Measurements from ENCODE around the gene CHRNA4.

The CHRNA4 gene

DNA sequence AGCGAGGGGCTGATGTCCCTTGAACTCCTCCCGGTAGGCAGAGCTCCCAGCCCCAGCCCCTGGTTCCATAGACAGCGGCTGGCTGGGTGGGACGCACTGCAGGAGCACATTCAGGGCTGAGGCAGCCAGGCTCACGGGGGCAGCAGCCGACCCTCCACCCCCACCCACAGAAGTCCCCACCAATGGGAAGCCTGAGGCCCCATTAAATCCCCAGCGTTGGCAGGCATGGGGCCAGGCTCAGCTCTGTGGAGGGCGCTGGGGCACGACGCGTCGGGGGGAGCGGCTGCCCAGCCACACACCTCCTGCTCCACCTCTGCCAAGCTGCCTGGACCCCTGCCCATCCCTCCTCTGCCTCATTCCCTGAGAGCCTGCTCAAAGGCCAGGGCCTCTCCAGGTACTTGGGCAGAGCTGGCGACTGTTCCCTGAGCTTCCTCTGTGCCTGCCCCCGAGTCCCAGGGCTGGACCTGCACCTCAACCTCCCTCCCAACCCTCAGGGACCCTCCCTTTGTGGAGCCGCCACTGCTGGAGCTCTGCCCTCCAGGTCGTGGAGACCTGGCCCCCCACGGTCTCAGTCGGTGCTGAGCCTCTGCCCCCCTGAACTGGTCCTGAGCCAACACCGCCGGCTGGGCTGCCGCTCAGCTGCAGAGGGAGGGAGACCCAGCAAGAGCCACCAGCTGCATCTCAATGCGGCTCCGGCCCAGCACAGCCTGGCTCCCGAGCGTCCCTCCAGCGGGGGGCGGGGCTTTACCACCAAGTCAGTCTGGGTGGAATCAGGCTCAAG lies 9.1 kb downstream of the CHRNA4 start:
- no peak overlapping the region for H3K4me3 ChIP-seq (ENCODE audit: low read depth, low read length)
- no peak for DNase-seq (ENCODE audit: low read depth, low spot score)
- CTCF ChIA-PET, result no interaction called here
- POLR2A ChIA-PET, result no interaction called here
- TF ChIP-seq, protein P1, sequence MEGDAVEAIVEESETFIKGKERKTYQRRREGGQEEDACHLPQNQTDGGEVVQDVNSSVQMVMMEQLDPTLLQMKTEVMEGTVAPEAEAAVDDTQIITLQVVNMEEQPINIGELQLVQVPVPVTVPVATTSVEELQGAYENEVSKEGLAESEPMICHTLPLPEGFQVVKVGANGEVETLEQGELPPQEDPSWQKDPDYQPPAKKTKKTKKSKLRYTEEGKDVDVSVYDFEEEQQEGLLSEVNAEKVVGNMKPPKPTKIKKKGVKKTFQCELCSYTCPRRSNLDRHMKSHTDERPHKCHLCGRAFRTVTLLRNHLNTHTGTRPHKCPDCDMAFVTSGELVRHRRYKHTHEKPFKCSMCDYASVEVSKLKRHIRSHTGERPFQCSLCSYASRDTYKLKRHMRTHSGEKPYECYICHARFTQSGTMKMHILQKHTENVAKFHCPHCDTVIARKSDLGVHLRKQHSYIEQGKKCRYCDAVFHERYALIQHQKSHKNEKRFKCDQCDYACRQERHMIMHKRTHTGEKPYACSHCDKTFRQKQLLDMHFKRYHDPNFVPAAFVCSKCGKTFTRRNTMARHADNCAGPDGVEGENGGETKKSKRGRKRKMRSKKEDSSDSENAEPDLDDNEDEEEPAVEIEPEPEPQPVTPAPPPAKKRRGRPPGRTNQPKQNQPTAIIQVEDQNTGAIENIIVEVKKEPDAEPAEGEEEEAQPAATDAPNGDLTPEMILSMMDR (IDR thresholded peaks at IDR 0.05; ENCODE audit: insufficient read depth, low read length, missing control alignments), result no peak

DNA sequence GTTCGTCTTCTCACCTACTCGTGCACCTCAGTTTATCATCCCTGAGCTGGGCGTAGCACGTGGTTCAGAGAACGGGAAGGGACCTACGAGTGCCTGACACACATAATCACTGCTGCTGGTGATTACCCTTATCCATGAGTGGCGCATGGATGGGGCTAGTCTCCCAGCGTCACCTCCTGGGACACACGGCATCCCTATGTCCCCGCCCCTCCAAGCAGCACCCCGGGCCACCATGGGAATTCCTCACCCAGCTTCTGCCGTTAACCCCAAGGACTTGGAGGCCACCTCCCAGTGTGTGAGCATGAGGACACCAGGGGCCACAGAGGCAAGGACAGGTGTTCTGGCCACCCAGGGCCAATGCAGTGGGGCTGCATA lies 9.8 kb downstream of the CHRNA4 start:
- TF ChIP-seq, protein P1 (IDR thresholded peaks at IDR 0.05; ENCODE audit: insufficient read depth, low read length, missing control alignments), result no peak
- ChIA-PET POLR2A (no interaction called here), CTCF (no interaction called here)
- no peak for DNase-seq (ENCODE audit: low read depth, low spot score)
- no peak overlapping the region for H3K4me3 ChIP-seq (ENCODE audit: low read depth, low read length)

DNA sequence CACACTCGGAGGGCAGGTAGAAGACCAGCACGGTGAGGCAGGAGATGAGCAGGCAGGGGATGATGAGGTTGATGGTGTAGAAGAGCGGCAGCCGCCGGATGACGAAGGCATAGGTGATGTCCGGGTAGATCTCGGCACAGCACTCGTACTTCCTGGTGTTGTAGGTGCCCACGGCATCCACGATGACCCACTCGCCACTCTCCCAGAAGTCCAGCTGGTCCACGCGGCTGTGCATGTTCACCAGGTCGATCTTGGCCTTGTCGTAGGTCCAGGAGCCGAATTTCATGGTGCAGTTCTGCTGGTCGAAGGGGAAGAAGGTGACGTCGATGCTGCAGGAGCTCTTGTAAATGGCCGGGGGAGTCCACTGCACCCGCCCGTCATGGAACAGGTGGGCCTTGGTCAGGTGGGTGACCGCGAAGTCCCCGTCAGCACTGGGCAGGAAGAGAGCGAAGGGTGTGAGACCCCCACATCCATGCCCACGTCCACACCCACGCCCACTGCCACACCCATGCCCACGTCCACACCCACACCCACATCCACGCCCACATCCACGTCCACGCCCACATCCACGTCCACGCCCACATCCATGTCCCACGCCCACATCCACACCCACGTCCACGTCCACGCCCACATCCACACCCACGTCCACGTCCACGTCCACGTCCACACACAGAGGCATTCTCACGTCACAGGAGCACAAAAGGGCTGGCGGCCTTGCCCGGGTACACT lies 10.4 kb downstream of the CHRNA4 start:
- CTCF ChIA-PET, result no interaction called here

DNA sequence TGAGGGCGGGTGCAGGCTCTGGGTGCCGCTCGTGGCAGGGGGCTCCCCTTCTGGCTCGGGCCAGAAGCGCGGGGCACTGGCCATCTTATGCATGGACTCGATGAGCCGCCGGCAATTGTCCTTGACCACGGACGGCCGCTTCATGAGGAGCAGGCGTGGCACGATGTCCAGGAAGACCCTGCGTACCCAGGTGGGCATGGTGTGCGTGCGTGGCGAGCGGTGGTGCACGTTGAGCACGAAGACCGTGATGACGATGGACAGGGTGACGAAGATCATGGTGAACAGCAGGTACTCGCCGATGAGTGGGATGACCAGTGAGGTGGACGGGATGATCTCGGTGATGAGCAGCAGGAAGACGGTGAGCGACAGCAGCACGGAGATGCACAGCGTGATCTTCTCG lies 11.0 kb downstream of the CHRNA4 start:
- TF ChIP-seq, protein P1 (IDR thresholded peaks at IDR 0.05; ENCODE audit: insufficient read depth, low read length, missing control alignments), result no peak
- DNase-seq (ENCODE audit: low read depth, low spot score), result no peak
- ChIA-PET CTCF (no interaction called here), POLR2A (no interaction called here)
- H3K4me3 ChIP-seq (ENCODE audit: low read depth, low read length), result no peak overlapping the region

More for the DNA sequence above, 10.4 kb downstream of the CHRNA4 start:
- no peak overlapping the region for H3K4me3 ChIP-seq (ENCODE audit: low read depth, low read length)
- POLR2A ChIA-PET, result no interaction called here
- no peak for DNase-seq (ENCODE audit: low read depth, low spot score)
- TF ChIP-seq, protein P1 (IDR thresholded peaks at IDR 0.05; ENCODE audit: insufficient read depth, low read length, missing control alignments), result no peak

DNA sequence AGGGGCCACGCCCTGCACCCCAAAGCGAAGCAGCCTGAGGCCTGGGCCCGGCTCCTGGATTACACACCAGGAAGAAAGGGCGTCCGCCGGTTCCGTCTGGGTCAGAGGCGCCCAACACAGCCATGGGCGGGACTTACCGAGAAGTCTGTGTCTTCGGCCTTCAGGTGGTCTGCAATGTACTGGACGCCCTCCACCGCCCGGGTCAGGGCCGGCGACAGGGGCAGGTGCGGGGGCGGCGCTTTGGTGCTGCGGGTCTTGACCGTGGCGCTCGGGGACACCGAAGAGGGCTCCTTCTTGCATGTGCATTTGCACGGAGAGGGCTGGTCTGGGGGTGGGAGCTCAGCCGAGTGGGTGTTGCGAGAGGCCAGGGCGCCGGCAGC lies 11.6 kb downstream of the CHRNA4 start:
- ChIA-PET CTCF (no interaction called here), POLR2A (no interaction called here)
- TF ChIP-seq, protein P1 (IDR thresholded peaks at IDR 0.05; ENCODE audit: insufficient read depth, low read length, missing control alignments), result no peak
- no peak for DNase-seq (ENCODE audit: low read depth, low spot score)
- H3K4me3 ChIP-seq (ENCODE audit: low read depth, low read length), result no peak overlapping the region

DNA sequence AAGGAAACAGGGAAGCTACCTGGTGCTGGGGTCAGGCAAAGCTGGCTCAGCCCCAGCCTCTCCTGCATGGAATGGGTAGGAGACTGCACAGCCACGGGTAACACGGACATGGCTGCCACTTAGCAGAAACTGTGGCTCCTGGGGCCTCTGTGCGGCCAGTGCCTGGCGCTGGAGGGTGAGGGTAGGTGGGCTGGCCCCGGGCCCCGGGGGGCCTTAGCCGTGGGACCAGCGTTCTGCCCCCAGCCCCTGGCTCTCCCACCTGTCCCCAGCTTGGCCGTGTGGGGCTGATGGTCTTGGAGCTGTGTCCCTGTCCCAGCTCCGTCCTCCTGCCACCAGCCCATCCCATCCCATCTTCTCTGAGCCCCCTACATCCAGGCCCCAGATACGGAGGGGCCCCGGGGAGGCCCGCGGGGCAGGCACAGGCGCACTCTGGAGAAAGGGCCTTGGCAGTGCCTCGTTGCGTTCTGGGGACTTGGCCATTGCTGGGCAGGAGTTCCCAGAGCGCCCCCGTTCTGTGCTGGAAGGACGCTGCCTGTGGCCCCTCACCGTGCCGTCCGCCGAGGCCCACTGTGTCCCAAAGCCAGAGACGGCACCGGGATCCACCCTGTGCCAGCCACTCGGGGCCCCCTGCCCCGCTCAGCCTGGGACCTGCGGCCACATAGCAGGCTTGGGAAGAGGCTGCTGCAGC lies 12.2 kb downstream of the CHRNA4 start:
- ChIA-PET CTCF (interaction anchor here (0.9 kb wide), 1 partner anchor 31 kb away, joined by 3 read pairs; no protein-coding TSS in a partner anchor), POLR2A (no interaction called here)
- TF ChIP-seq, protein P1 (IDR thresholded peaks at IDR 0.05; ENCODE audit: insufficient read depth, low read length, missing control alignments), result no peak
- DNase-seq (ENCODE audit: low read depth, low spot score), result no peak
- H3K4me3 ChIP-seq (ENCODE audit: low read depth, low read length), result no peak overlapping the region

All from AG04449 (cell line).